Prostate gland (tissue), 2 donors: ENCODE results near the gene POFUT2.

ENCODE experiments used
- POLR2A ChIP-seq: fragments of 450-650 bp; IDR thresholded peaks from one replicate; pipeline ENCODE4 v1.6.1; 2016; ENCODE audit warnings: antibody characterized with exemption, mild to moderate bottlenecking
- POLR2AphosphoS5 ChIP-seq: sonication (generic); formaldehyde crosslinking; IDR thresholded peaks from one replicate; pipeline ENCODE4 v1.6.1; 2017; ENCODE audit warnings: antibody characterized with exemption
- TF ChIP-seq, protein P1 (sequence below), 4 experiments: fragments of 200-600 bp in 2 of 4; fragments of 450-650 bp in 2 of 4; sonication (generic) in 2 of 4; IDR thresholded peaks; 1 replicate in 3 of 4; 2 replicates in 1 of 4; pipeline ENCODE4 v1.5.1; 2016 to 2019; ENCODE audit warnings: antibody characterized with exemption in 4 of 4, mild to moderate bottlenecking in 2 of 4, moderate library complexity in 2 of 4

DNA sequence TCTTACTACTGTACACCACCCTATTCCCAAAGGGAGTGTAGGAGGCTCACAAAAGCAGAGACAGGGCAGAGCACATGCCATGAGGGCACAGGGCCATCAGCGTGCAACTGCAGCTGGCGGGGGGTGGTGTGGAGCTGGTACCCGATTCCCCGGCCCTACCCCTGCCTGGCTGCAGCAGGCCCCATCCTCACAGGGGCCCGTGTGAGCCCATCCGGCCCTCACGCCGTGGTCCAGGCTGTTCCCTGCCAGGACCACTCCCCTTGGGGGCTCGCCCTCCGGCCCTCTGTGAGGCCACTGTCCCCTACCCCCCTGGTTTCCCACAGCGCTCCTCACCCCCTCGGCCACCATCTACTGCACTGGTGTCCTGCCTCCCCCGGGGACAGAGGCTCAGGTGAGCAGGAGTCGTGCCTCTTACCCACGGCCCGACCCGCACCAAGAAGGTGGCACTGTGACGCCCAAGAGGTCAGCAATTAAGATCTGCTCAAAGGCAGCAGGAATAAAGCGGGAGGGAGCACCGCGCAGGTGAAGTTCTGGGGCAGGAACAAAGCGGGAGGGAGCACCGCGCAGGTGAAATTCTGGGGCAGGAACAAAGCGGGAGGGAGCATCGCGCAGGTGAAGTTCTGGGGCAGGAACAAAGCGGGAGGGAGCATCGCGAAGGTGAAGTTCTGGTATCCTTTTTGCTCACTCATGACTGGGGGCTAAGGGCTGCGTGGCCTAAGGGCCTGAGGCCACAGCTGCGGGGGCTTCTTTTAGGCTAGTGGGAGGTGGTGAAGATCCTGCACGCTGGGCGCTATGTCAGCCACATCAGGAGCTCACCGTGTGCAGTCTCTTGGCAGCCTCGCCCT is 3.9 kb downstream of the POFUT2 start:
- TF ChIP-seq POLR2A = no peak
- TF ChIP-seq, protein P1, sequence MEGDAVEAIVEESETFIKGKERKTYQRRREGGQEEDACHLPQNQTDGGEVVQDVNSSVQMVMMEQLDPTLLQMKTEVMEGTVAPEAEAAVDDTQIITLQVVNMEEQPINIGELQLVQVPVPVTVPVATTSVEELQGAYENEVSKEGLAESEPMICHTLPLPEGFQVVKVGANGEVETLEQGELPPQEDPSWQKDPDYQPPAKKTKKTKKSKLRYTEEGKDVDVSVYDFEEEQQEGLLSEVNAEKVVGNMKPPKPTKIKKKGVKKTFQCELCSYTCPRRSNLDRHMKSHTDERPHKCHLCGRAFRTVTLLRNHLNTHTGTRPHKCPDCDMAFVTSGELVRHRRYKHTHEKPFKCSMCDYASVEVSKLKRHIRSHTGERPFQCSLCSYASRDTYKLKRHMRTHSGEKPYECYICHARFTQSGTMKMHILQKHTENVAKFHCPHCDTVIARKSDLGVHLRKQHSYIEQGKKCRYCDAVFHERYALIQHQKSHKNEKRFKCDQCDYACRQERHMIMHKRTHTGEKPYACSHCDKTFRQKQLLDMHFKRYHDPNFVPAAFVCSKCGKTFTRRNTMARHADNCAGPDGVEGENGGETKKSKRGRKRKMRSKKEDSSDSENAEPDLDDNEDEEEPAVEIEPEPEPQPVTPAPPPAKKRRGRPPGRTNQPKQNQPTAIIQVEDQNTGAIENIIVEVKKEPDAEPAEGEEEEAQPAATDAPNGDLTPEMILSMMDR (IDR thresholded peaks at IDR 0.05) = no peak
- no peak for TF ChIP-seq POLR2AphosphoS5
